ENCODE results near the gene BORCS5. TPM values are rescaled to one million over a fixed set of nuclear protein-coding genes. Genes with fewer than 3 reads are reported as not detected.

BORCS5 gene
- total and polyA plus RNA-seq, 2 of the 8 experiments (the other 6 are each of a cell fraction or from before 2014, with no cell fraction given) = 8.3 to 17.4 TPM

DNA sequence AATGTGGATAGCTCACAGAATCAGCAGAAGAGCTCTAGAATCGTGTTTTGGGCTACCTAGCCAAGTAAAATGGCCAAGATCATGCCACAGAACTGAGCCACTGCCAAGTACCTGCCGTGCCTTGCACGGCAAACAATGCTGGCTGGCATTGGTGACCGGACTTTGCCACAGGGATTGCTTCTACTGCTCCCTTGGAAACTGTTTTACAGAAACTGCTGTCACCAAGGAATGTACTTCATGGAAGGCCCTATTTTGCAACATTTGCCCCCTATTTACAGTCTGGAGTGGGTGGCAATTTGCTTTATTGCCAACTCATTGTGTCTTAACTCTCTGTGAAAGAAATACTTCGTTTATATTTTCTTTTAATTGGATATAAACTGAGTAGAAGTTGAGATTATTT is 49.0 kb downstream of the BORCS5 start:
- Histone ChIP-seq H3K4me1 (replicated peaks in 1 of 4; ENCODE audit: control insufficient read depth in 3 of 4, insufficient read depth in 4 of 4, low read length in 3 of 4) (peaks cover 0 to 5% (median 0%) of the 10 kb centered on the region in 4 experiments; a peak in 1 of 7 replicates), H2BK20ac (ENCODE audit: low read length) (no peak overlapping the region), H2BK5ac (ENCODE audit: low read depth, low read length) (no peak overlapping the region), H3K23ac (ENCODE audit: insufficient read length) (no peak overlapping the region), H2BK15ac (ENCODE audit: low read length) (no peak overlapping the region), H3K27me3 (replicated peaks in 1 of 4; ENCODE audit: control insufficient read depth in 3 of 4, extremely low read depth in 1 of 4, insufficient read depth in 3 of 4, low read length in 3 of 4) (no peaks in the 10 kb centered on the region), H3K56ac (replicated peaks; ENCODE audit: insufficient read length, low read depth, low read length) (no peak overlapping the region), H3K9ac (replicated peaks in 1 of 4; ENCODE audit: extremely low read depth in 1 of 4, low read depth in 3 of 4, low read length in 3 of 4) (no peak overlapping the region), H4K91ac (replicated peaks; ENCODE audit: insufficient read length, low read length) (no peak overlapping the region), H3K4me3 (ENCODE audit: extremely low read depth in 1 of 4, insufficient read depth in 2 of 4, low read depth in 3 of 4, low read length in 4 of 4) (no peak overlapping the region), H4K8ac (ENCODE audit: extremely low read depth, insufficient read depth, low read length) (no peak overlapping the region), H2AK5ac (ENCODE audit: low read depth, low read length) (no peak overlapping the region), H3K23me2 (ENCODE audit: low read depth, low read length) (no peaks in the 10 kb centered on the region), H3K18ac (ENCODE audit: extremely low read depth, low read length) (no peak overlapping the region), H3K36me3 (ENCODE audit: control insufficient read depth in 2 of 4, insufficient read depth in 4 of 4, low read length in 3 of 4) (no peaks in the 10 kb centered on the region; a peak in 1 of 8 replicates), H4K5ac (ENCODE audit: insufficient read length, low read depth, low read length) (no peak overlapping the region), H3K27ac (ENCODE audit: low read depth, low read length) (no peak overlapping the region), H3K14ac (ENCODE audit: insufficient read length) (no peak overlapping the region), H3K4ac (replicated peaks; ENCODE audit: insufficient read length, low read depth, low read length) (no peak overlapping the region), H3K79me2 (ENCODE audit: control insufficient read depth in 1 of 2, insufficient read depth in 2 of 2, low read length in 2 of 2) (no peaks in the 10 kb centered on the region; a peak in 1 of 4 replicates), H2BK12ac (ENCODE audit: low read depth, low read length) (no peak overlapping the region), H2AFZ (ENCODE audit: low read length) (no peak overlapping the region), H2BK120ac (replicated peaks; ENCODE audit: low read depth, low read length) (no peak overlapping the region), H3K4me2 (ENCODE audit: insufficient read depth in 1 of 2, low read depth in 2 of 2, low read length in 2 of 2) (no peak overlapping the region), H3K9me3 (ENCODE audit: insufficient read depth in 2 of 2, low read depth in 1 of 2, low read length in 1 of 2) (no peaks in the 10 kb centered on the region), H3K79me1 (ENCODE audit: low read depth, low read length) (no peaks in the 10 kb centered on the region), H4K20me1 (replicated peaks in 1 of 2; ENCODE audit: control insufficient read depth in 1 of 2, insufficient read depth in 2 of 2, low read length in 2 of 2) (no peaks in the 10 kb centered on the region)
- ChIA-PET POLR2A (ENCODE audit: partially characterized antibody) (no interaction called here), CTCF (ENCODE audit: partially characterized antibody) (interaction anchor here (1.1 to 1.4 kb wide), 2 partner anchors 29 to 56 kb away, joined by 4 to 5 read pairs; partner anchors contain the start of gene MANSC1)
- DNase-seq (ENCODE audit: low read depth in 1 of 2, low spot score in 2 of 2) (no peak), FAIRE-seq (no peak)
- WGBS, 2 experiments (ENCODE audit: extremely low coverage in 1 of 2, insufficient coverage in 1 of 2, insufficient read length in 1 of 2, insufficient replicate concordance in 2 of 2, low coverage in 1 of 2, low lambda C conversion rate in 2 of 2, missing lambda C conversion rate in 1 of 2) = 87% methylated on average over 5 of the region's 5 CpGs; no CpG with 5 or more reads in 1 of the 2 experiments
- no peak for TF ChIP-seq BRCA1 (IDR thresholded peaks at IDR 0.05; ENCODE audit: low read depth, low read length)
- no peak for TF ChIP-seq TCF12 (IDR thresholded peaks at IDR 0.05; ENCODE audit: low read depth, low read length)
- no peak for TF ChIP-seq EZH2 (IDR thresholded peaks at IDR 0.05; ENCODE audit: low read depth, low read length, severe bottlenecking)
- TF ChIP-seq SP1 (IDR thresholded peaks at IDR 0.05; ENCODE audit: low read depth, low read length) = no peak
- TF ChIP-seq KDM4A (IDR thresholded peaks at IDR 0.05; ENCODE audit: low read depth, low read length, severe bottlenecking) = no peak
- TF ChIP-seq SIRT6 (IDR thresholded peaks at IDR 0.05; ENCODE audit: low read length) = no peak
- no peak for TF ChIP-seq SP2 (IDR thresholded peaks at IDR 0.05; ENCODE audit: low read length)
- no peak for TF ChIP-seq SIN3A (conservative IDR thresholded peaks at IDR 0.05 in 1 of 2, IDR thresholded peaks at IDR 0.05 in 1 of 2; ENCODE audit: low read depth in 1 of 2, low read length in 2 of 2)
- TF ChIP-seq, protein P1, sequence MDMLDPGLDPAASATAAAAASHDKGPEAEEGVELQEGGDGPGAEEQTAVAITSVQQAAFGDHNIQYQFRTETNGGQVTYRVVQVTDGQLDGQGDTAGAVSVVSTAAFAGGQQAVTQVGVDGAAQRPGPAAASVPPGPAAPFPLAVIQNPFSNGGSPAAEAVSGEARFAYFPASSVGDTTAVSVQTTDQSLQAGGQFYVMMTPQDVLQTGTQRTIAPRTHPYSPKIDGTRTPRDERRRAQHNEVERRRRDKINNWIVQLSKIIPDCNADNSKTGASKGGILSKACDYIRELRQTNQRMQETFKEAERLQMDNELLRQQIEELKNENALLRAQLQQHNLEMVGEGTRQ (IDR thresholded peaks at IDR 0.05; ENCODE audit: low read length) = no peak
- no peak for TF ChIP-seq KDM5A (IDR thresholded peaks at IDR 0.05; ENCODE audit: low read length)
- TF ChIP-seq CBX5 (IDR thresholded peaks at IDR 0.05; ENCODE audit: low read depth, low read length) = no peak
- no peak for TF ChIP-seq RXRA (IDR thresholded peaks at IDR 0.05; ENCODE audit: insufficient read depth, low read depth, low read length)
- no peak for TF ChIP-seq JUN (IDR thresholded peaks at IDR 0.05; ENCODE audit: low read depth, low read length)
